ENCODE data around the gene LRRC75A. TPM values are rescaled to one million over a fixed set of nuclear protein-coding genes. Genes with fewer than 3 reads are reported as not detected.

LRRC75A gene
- total RNA-seq, 1 experiment from 2014 or later: 22.9 TPM

GRCh38 chr17:16506188-16506587 lies 14.2 kb upstream of the LRRC75A start:
- H3K4me1 Mint-ChIP-seq: peaks cover under 1% of the 10 kb centered on the region; the same call in 1 of the 2 replicates
- TF ChIP-seq STAT6 (CRISPR knock-in tag; conservative IDR thresholded peaks at IDR 0.05; ENCODE audit: low read depth) (no peak), SOX15 (CRISPR knock-in tag; IDR thresholded peaks at IDR 0.05) (no peak), ZBTB43 (CRISPR knock-in tag; IDR thresholded peaks at IDR 0.05) (no peak), ZNF232 (CRISPR knock-in tag; IDR thresholded peaks at IDR 0.05) (no peak), ZSCAN18 (CRISPR knock-in tag; IDR thresholded peaks at IDR 0.05) (no peak), JAZF1 (CRISPR knock-in tag; IDR thresholded peaks at IDR 0.05) (no peak)
- no peak for DNase-seq (ENCODE audit: low spot score)
- CTCF ChIA-PET: interaction anchor here (1.3 kb wide), 1 partner anchor 53 kb away, joined by 6 read pairs; no protein-coding TSS in a partner anchor
- H3K27me3 Mint-ChIP-seq (ENCODE audit: low read depth): no peaks in the 10 kb centered on the region
- H3K4me3 Mint-ChIP-seq: no peak overlapping the region
- H3K9me3 Mint-ChIP-seq: peaks cover 3% of the 10 kb centered on the region
- POLR2A ChIA-PET: no interaction called here
- no peak for ATAC-seq
- H3K36me3 Mint-ChIP-seq: no peaks in the 10 kb centered on the region
- H3K27ac Mint-ChIP-seq: no peak overlapping the region

- H3K4me1 Mint-ChIP-seq: peaks cover 5% of the 10 kb centered on the region; the same call in 1 of the 2 replicates
- DNase-seq (ENCODE audit: low spot score) (no peak), ATAC-seq (no peak)
- POLR2A ChIA-PET: no interaction called here
- TF ChIP-seq JAZF1 (CRISPR knock-in tag; IDR thresholded peaks at IDR 0.05) (no peak), TEAD1 (CRISPR knock-in tag; IDR thresholded peaks at IDR 0.05) (no peak), ZSCAN18 (CRISPR knock-in tag; IDR thresholded peaks at IDR 0.05) (no peak), FOXP4 (CRISPR knock-in tag; IDR thresholded peaks at IDR 0.05) (no peak), AFF4 (CRISPR knock-in tag; IDR thresholded peaks at IDR 0.05; ENCODE audit: borderline replicate concordance) (no peak), ZNF138 (CRISPR knock-in tag; conservative IDR thresholded peaks at IDR 0.05) (no peak), TP53 (CRISPR knock-in tag; IDR thresholded peaks at IDR 0.05) (no peak), ELF4 (CRISPR knock-in tag; IDR thresholded peaks at IDR 0.05; ENCODE audit: low read depth) (no peak), ERG (CRISPR knock-in tag; IDR thresholded peaks at IDR 0.05) (no peak), ZNF219 (CRISPR knock-in tag; IDR thresholded peaks at IDR 0.05; ENCODE audit: borderline replicate concordance) (no peak), ZBTB43 (CRISPR knock-in tag; IDR thresholded peaks at IDR 0.05) (no peak), USF2 (CRISPR knock-in tag; IDR thresholded peaks at IDR 0.05) (no peak), GTF2I (CRISPR knock-in tag; conservative IDR thresholded peaks at IDR 0.05) (no peak)
- peaks cover 3% of the 10 kb centered on the region for H3K9me3 Mint-ChIP-seq
- CTCF ChIA-PET: interaction anchor here (1.3 kb wide), 1 partner anchor 52 kb away, joined by 6 read pairs; no protein-coding TSS in a partner anchor
- no peaks in the 10 kb centered on the region for H3K36me3 Mint-ChIP-seq
- H3K27me3 Mint-ChIP-seq (ENCODE audit: low read depth): no peaks in the 10 kb centered on the region
- no peak overlapping the region for H3K27ac Mint-ChIP-seq
- no peak overlapping the region for H3K4me3 Mint-ChIP-seq
Measured at GRCh38 chr17:16504984-16505383, 13.0 kb upstream of the LRRC75A start.
